HG02642 (cell line): ENCODE measurements around the gene CLASP1.
"Not testable (repeated sequence)": the region's sequence is repeated elsewhere in the genome, so short reads cannot be mapped to it uniquely, and the experiment has no call there.

Source experiments
- ATAC-seq: cut with Tn5 transposase; IDR thresholded peaks from one replicate; pipeline ENCODE4 v1.9.1; 2021; ENCODE audit warnings: mild to moderate bottlenecking; ENCODE audit not compliant: unreplicated experiment, poor library complexity

CLASP1 gene

DNA sequence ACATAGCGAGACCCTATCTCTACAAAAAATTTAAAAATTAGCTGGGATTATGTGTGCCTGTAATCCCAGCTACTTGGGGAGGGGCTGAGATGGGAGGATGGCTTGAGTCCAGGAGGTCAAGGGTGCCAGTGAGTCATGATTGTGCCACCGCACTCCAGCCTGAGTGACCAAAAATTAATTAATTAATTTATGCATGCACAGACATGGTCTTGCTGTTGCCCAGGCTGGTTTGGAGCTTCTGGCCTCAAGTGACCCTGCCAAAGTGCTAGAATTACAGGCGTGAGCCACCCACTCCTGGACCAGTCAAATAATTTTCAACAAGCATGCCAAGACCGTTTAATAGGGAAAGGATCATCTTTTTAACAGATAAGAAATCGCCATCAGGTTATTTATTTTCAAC, 306.5 kb downstream of the CLASP1 start:
- no peak for ATAC-seq

- ATAC-seq = no peak
Observed at GRCh38 chr2:121340926-121341325, 308.3 kb downstream of the CLASP1 start.

- no peak for ATAC-seq
Observed at GRCh38 chr2:121338281-121338680, 311.0 kb downstream of the CLASP1 start.

GRCh38 chr2:121336528-121337294, 312.6 kb downstream of the CLASP1 start:
- no peak for ATAC-seq

GRCh38 chr2:121335294-121336290, 313.7 kb downstream of the CLASP1 start:
- no peak for ATAC-seq

DNA sequence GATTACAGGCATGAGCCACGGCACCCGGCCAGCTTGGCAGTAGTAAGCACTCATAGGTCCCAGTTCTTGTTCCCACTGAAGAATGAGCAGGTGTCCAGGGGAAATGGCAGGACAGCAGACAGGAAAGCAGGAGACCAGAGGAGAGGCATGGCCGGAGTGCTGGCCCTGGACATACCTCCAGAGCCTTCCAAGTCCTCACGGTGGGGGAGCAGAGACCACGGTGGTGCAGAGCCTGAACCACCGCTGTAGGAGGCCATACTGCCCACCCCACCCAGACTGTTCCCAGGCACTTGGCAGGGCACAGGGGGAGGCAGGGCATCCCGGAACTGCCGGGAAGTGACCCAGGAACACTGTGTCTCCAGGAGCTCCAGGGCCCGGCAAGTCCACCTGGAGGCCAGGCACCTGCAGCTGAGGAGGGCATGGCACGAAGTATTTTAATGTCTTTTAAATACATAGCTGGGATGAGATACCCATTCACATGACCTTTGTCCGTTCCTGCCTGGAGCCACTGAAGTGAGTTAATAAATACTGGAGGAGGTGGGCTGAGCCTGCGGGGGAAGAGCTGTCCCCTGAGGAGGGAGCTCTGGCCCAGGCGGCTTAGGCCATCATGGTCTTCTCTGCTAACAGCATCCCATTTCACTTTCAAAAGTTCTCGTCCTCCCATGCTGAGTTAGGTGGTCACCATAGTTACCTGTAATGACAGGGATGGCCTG, 314.5 kb downstream of the CLASP1 start:
- ATAC-seq = peak; percentile 11

GRCh38 chr2:121333834-121334558, 315.3 kb downstream of the CLASP1 start:
- ATAC-seq = peak; percentile 85

GRCh38 chr2:121333231-121333630, 316.0 kb downstream of the CLASP1 start:
- no peak for ATAC-seq

DNA sequence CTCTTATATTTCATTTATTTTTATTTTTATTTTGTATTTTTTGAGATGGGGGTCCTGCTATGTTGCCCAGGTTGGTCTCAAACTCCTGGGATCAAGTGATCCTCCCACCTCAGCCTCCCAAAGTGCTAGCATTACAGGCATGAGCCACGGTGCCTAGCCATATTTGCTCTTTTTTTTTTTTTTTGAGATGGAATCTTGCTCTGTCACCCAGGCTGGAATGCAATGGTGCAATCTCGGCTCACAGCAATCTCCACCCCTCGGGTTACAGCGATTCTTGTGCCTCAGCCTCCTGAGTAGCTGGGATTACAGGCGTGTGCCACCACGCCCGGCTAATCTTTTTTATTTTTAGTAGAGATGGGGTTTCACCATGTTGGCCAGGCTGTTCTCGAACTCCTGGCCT, 317.9 kb downstream of the CLASP1 start:
- not testable (repeated sequence) for ATAC-seq

DNA sequence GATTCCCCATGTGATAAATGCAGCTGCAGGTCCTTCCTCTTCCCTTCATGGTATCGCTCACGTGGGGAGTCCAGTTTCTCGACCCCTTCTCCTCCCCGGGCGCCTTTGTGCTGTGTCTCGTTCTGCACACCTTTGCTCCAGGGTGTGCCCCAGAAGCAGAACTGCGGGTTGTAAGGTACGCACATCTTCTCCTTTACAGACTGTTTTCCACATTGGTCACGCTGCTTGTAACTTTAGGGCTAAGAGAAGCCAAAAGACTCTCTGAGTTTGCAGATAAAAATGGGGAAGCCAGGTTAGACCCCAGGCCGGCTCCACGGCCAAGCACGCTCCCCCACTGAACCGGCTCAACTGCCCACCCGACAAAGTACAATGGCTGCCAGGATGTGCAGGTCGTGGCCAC, 318.3 kb downstream of the CLASP1 start:
- ATAC-seq = no peak

DNA sequence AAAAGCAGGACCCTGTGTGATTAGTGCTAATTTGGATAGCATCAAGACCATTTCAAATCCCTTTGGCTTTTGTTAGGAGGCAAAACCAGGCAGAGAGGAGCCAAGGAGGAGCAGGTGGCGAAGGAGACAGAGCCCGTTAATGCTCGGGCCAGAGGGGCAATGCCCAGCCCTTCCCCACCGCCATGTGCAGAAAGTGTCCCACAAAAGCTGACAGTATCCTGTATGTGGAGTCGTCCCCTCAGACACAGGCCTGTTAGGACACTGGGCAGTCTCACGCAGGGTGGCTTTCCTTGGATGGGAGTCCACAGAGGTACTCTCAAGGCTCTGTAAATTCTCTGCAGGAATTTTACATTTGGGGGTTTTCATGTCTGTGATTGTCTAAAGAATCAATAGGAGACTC, 319.5 kb downstream of the CLASP1 start:
- no peak for ATAC-seq

GRCh38 chr2:121326628-121327027, 322.6 kb downstream of the CLASP1 start:
- ATAC-seq = no peak

DNA sequence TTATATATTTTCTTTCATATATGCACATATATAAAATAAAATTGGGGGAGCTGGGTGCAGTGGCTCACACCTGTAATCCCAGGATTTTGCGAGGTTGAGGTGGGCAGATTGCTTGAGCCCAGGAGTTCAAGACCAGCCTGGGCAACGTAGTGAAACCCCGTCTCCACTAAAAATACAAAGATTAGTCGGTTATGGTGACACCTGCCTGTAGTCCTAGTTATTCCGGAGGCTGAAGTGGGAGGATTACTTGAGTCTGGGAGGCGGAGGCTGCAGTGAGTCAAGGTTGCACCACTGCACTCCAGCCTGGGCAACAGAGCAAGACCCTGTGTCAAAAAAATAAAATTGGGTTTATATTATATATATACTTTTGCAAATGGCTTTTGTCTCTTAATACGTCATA, 324.7 kb downstream of the CLASP1 start:
- ATAC-seq = no peak

GRCh38 chr2:121321476-121321875, 327.8 kb downstream of the CLASP1 start:
- no peak for ATAC-seq

- no peak for ATAC-seq
Observed at GRCh38 chr2:121319941-121320340, 329.3 kb downstream of the CLASP1 start.

GRCh38 chr2:121316986-121317385, 332.3 kb downstream of the CLASP1 start:
- ATAC-seq = no peak

DNA sequence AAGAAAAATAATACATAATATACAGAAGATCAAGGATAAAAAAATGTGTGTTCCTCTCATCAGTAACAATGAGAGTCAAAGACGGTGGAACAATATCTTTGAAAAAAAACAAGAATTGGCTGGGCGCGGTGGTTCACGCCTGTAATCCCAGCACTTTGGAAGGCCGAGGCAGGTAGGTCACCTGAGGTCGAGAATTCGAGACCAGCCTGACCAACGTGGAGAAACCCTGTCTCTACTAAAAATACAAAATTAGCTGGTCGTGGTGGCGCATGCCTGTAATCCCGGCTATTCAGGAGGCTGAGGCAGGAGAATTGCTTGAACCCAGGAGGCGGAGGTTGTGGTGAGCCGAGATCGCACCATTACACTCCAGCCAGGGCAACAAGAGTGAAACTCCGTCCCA, 335.6 kb downstream of the CLASP1 start:
- ATAC-seq = not testable (repeated sequence)

GRCh38 chr2:121309801-121310200, 339.5 kb downstream of the CLASP1 start:
- peak; percentile 69 for ATAC-seq

DNA sequence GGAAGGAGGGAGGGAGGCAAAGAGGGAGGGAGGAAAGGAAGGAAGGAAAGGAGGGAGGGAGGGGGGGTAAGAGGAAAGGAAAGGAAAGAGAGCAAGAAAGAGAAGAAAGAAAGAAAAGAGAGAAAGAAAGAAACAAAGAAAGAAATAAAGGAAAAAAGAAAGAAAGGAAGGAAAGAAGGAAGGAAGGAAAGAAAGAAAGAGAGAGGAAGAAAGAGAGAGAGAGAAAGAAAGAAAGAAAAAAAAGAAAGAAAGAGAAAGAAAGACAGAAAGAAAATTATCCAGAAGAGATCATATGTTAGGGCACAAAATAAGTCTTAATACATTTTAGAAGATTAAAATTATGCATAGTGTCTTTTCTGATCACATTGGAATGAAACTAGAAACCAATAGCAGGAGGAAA, 339.9 kb downstream of the CLASP1 start:
- ATAC-seq = no peak

GRCh38 chr2:121307048-121307447, 342.2 kb downstream of the CLASP1 start:
- ATAC-seq = no peak
